Panc1 (cell line): ENCODE measurements around the gene C8A.

Experiments used
- CTCF ChIP-seq: fragments of 450-650 bp; IDR thresholded peaks from 2 replicates; pipeline ENCODE4 v1.5.1; 2017; ENCODE audit warnings: mild to moderate bottlenecking
- POLR2AphosphoS5 ChIP-seq: IDR thresholded peaks from 2 replicates; pipeline ENCODE4 v1.6.1; 2012; ENCODE audit warnings: mild to moderate bottlenecking, low read depth, low read length, moderate library complexity
- REST ChIP-seq, 2 experiments: IDR thresholded peaks; 2 replicates each; pipeline ENCODE4 v1.6.1; 2011 to 2012; ENCODE audit warnings: low read depth in 2 of 2, control low read depth in 1 of 2, low read length in 1 of 2, mild to moderate bottlenecking in 1 of 2, moderate library complexity in 1 of 2; ENCODE audit not compliant: insufficient read depth in 1 of 2

DNA sequence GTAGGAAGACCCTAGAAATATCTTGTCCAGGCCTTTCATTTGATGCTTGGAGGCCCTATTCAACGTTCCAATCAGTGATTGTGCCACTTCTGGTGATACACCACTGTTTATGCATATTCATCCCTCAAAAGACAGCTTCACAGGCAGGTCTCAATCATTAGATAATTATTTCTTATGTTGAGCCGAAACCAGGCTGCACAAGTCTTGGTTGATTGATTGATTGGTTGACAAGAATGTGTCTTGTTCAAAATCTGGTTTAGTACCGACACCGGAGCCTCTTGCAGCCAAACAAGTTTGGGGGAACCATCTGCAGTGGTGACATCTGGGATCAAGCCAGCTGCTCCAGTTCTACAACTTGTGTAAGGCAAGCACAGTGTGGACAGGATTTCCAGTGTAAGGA lies 20.1 kb downstream of the C8A start:
- TF ChIP-seq CTCF (no peak), REST (IDR thresholded peaks at IDR 0.05; ENCODE audit: insufficient read depth in 1 of 2, low read depth in 2 of 2, low read length in 1 of 2) (no peak), POLR2AphosphoS5 (no peak)
